Ectodermal cell (in vitro differentiated cells): ENCODE data around the gene ELOF1.

Experiments
- H3K27ac ChIP-seq: 2 replicates; pipeline ENCODE4 v1.7.0; 2013; ENCODE audit warnings: mild to moderate bottlenecking, low read depth, low read length; ENCODE audit not compliant: insufficient read depth, poor library complexity, severe bottlenecking
- H3K27me3 ChIP-seq: 2 replicates; pipeline ENCODE4 v1.7.0; 2013; ENCODE audit warnings: mild to moderate bottlenecking, low read length; ENCODE audit not compliant: insufficient read depth, control insufficient read depth, poor library complexity, severe bottlenecking
- H3K36me3 ChIP-seq: one replicate; pipeline ENCODE4 v1.7.0; 2013; ENCODE audit warnings: low read length; ENCODE audit not compliant: control insufficient read depth, insufficient read depth
- H3K4me1 ChIP-seq: one replicate; pipeline ENCODE4 v1.7.0; 2013; ENCODE audit warnings: low read length; ENCODE audit not compliant: control insufficient read depth, insufficient read depth
- H3K4me3 ChIP-seq: 2 replicates; pipeline ENCODE4 v1.7.0; 2013; ENCODE audit warnings: low read depth, low read length, control low read depth; ENCODE audit not compliant: insufficient read depth
- H3K9me3 ChIP-seq: 2 replicates; pipeline ENCODE4 v1.7.0; 2013; ENCODE audit warnings: mild to moderate bottlenecking, low read length, moderate library complexity; ENCODE audit not compliant: control insufficient read depth
- WGBS, 2 experiments: methylation state at CpG; one replicate each; pipeline ENCODE4 v1.1.7; 2013; ENCODE audit warnings: missing lambda C conversion rate in 2 of 2; 5-methylcytosine and 5-hydroxymethylcytosine counted together

ELOF1 gene

GRCh38 chr19:11505504-11506100 lies 53.4 kb downstream of the ELOF1 start, which contains the start of gene ZNF653:
ZNF653 (minus strand) TSS chr19:11505839; CDS start chr19:11505786, 53 bp downstream.
- Histone ChIP-seq H3K4me1 (peaks cover 9% of the 10 kb centered on the region), H3K4me3 (peak within 1 kb of the TSS; percentile 78), H3K27me3 (no peaks in the 10 kb centered on the region), H3K36me3 (no peaks in the 10 kb centered on the region), H3K27ac (peak within 1 kb of the TSS; percentile 91), H3K9me3 (no peaks in the 10 kb centered on the region)
- 0% methylated on average over 65 of the region's 65 CpGs for whole genome bisulfite sequencing, 2 experiments

GRCh38 chr19:11505032-11505503 lies 54.0 kb downstream of the ELOF1 start:
- Histone ChIP-seq H3K27ac (peak overlapping the region; percentile 91), H3K4me1 (peaks cover 9% of the 10 kb centered on the region), H3K27me3 (no peaks in the 10 kb centered on the region), H3K36me3 (no peaks in the 10 kb centered on the region), H3K9me3 (no peaks in the 10 kb centered on the region), H3K4me3 (peak overlapping the region; percentile 78)
- WGBS, 2 experiments, result 0% methylated on average over 33 of the region's 33 CpGs

- Histone ChIP-seq H3K4me1 (peaks cover 9% of the 10 kb centered on the region), H3K27me3 (no peaks in the 10 kb centered on the region), H3K4me3 (peak overlapping the region; percentile 78), H3K9me3 (no peaks in the 10 kb centered on the region), H3K27ac (no peak overlapping the region), H3K36me3 (no peaks in the 10 kb centered on the region)
- 68 to 69% methylated on average over 7 of the region's 7 CpGs for WGBS, 2 experiments
Measured at GRCh38 chr19:11504502-11505031, 54.5 kb downstream of the ELOF1 start.
